PFSK-1 (cell line): Measurements from ENCODE around the gene FYB1. TPM values are rescaled to one million over a fixed set of nuclear protein-coding genes. Genes with fewer than 3 reads are reported as not detected.

Experiments
- FOXP2 ChIP-seq: optimal IDR thresholded peaks from 2 replicates; pipeline ENCODE3; 2011; ENCODE audit warnings: borderline replicate concordance, control low read depth, inconsistent platforms; ENCODE audit not compliant: insufficient read depth; ENCODE audit errors: extremely low read length, extremely low read depth
- POLR2AphosphoS5 ChIP-seq: IDR thresholded peaks from 2 replicates; pipeline ENCODE4 v1.6.1; 2012; ENCODE audit warnings: low read depth, mild to moderate bottlenecking, control low read depth, low read length, moderate library complexity
- SIN3A ChIP-seq: IDR thresholded peaks from 2 replicates; pipeline ENCODE4 v1.6.1; 2012; ENCODE audit warnings: mild to moderate bottlenecking, low read length, moderate library complexity, borderline replicate concordance; ENCODE audit not compliant: insufficient read depth
- TAF1 ChIP-seq: IDR thresholded peaks from 2 replicates; pipeline ENCODE4 v1.6.1; 2012; ENCODE audit warnings: low read length, control low read depth, borderline replicate concordance; ENCODE audit not compliant: insufficient read depth
- polyA plus RNA-seq: library from polyadenylated mRNA; unstranded; fragments of >200 nt; gene quantifications from one replicate; pipeline ENCODE4 v1.2.1, GENCODE V29; 2012; ENCODE audit warnings: low read depth, missing spikeins; ENCODE audit not compliant: insufficient read length
- TF ChIP-seq, protein P1 (sequence below), 2 experiments: IDR thresholded peaks; 2 replicates each; pipeline versions ENCODE4 v1.6.1 to v1.8.0; 2011 to 2012; ENCODE audit warnings: low read depth in 2 of 2, low read length in 2 of 2, control low read depth in 1 of 2, inconsistent platforms in 1 of 2, mild to moderate bottlenecking in 1 of 2, moderate library complexity in 1 of 2; ENCODE audit not compliant: insufficient read depth in 1 of 2

The FYB1 gene
- polyA plus RNA-seq, result not detected

- no peak for TF ChIP-seq POLR2AphosphoS5
- TF ChIP-seq, protein P1, sequence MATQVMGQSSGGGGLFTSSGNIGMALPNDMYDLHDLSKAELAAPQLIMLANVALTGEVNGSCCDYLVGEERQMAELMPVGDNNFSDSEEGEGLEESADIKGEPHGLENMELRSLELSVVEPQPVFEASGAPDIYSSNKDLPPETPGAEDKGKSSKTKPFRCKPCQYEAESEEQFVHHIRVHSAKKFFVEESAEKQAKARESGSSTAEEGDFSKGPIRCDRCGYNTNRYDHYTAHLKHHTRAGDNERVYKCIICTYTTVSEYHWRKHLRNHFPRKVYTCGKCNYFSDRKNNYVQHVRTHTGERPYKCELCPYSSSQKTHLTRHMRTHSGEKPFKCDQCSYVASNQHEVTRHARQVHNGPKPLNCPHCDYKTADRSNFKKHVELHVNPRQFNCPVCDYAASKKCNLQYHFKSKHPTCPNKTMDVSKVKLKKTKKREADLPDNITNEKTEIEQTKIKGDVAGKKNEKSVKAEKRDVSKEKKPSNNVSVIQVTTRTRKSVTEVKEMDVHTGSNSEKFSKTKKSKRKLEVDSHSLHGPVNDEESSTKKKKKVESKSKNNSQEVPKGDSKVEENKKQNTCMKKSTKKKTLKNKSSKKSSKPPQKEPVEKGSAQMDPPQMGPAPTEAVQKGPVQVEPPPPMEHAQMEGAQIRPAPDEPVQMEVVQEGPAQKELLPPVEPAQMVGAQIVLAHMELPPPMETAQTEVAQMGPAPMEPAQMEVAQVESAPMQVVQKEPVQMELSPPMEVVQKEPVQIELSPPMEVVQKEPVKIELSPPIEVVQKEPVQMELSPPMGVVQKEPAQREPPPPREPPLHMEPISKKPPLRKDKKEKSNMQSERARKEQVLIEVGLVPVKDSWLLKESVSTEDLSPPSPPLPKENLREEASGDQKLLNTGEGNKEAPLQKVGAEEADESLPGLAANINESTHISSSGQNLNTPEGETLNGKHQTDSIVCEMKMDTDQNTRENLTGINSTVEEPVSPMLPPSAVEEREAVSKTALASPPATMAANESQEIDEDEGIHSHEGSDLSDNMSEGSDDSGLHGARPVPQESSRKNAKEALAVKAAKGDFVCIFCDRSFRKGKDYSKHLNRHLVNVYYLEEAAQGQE (IDR thresholded peaks at IDR 0.05; ENCODE audit: insufficient read depth in 1 of 2, low read depth in 2 of 2, low read length in 2 of 2), result no peak
These were observed at the start of gene FYB1 for GRCh38 chr5:39219437-39219836. FYB1 (minus strand) TSS chr5:39219563; CDS start chr5:39202960, 16,603 bp downstream.

DNA sequence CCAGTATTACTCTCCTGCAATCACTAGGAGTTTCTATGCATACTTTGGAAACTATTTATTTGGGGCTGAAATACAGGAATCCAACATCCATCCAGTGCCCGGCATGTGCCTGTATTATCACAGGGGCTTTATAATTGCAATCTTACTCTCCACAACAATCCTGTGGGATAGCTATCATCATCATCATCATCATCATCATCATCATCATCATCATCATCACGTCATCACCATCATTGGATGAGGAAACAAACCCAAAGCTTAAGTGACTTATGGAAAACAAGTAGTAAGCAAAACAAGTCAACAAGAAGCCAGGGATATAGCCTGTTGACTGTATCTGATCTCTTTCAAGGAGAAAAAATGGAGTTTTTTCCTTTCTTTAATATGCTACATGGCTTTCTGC is 47.8 kb upstream of the FYB1 start:
- TF ChIP-seq, protein P1 (IDR thresholded peaks at IDR 0.05; ENCODE audit: insufficient read depth in 1 of 2, low read depth in 2 of 2, low read length in 2 of 2), result no peak
- TF ChIP-seq SIN3A (no peak), FOXP2 (no peak), POLR2AphosphoS5 (no peak), TAF1 (no peak)

- TF ChIP-seq TAF1 (no peak), SIN3A (no peak)
These were observed 47.1 kb upstream of the FYB1 start for GRCh38 chr5:39266442-39266841.

GRCh38 chr5:39264528-39264927 is 45.2 kb upstream of the FYB1 start:
- TF ChIP-seq POLR2AphosphoS5 (no peak), SIN3A (no peak), TAF1 (no peak), FOXP2 (no peak)
- TF ChIP-seq, protein P1 (IDR thresholded peaks at IDR 0.05; ENCODE audit: insufficient read depth in 1 of 2, low read depth in 2 of 2, low read length in 2 of 2), result no peak

DNA sequence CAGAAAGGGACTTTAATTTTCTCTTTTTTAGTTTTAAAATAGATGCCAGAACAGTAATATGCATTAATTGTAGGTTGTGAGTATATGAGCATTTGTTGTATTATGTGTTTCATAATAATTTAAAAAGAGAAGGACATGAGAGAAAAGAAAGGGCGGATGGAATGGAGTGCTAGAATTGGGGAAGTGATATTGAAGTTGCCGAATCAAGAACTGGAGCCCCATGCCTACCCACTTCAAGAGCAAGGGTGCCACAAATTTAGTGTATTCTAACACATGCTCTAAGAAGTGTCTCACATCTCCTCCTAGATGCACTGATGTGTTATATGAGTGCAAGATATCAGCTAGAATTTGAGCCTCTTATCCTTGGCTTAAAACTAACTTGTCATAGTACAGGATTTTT is 43.6 kb upstream of the FYB1 start:
- TF ChIP-seq POLR2AphosphoS5 (no peak), SIN3A (no peak), TAF1 (no peak), FOXP2 (no peak)
- TF ChIP-seq, protein P1 (IDR thresholded peaks at IDR 0.05; ENCODE audit: insufficient read depth in 1 of 2, low read depth in 2 of 2, low read length in 2 of 2), result no peak
